Stimulated activated CD8-positive, alpha-beta memory T cell treated with anti-CD3 and anti-CD28 coated beads, Interleukin-15, amount 100 ng/mL, for 48 hours (primary cell): ENCODE measurements around the gene GPC5.

ENCODE experiments used
- DNase-seq, 2 donors: peaks; one replicate each; pipeline ENCODE4 v3.0.0-alpha.2; 2020; ENCODE audit warnings: low read depth in 2 of 2

Gene GPC5

DNA sequence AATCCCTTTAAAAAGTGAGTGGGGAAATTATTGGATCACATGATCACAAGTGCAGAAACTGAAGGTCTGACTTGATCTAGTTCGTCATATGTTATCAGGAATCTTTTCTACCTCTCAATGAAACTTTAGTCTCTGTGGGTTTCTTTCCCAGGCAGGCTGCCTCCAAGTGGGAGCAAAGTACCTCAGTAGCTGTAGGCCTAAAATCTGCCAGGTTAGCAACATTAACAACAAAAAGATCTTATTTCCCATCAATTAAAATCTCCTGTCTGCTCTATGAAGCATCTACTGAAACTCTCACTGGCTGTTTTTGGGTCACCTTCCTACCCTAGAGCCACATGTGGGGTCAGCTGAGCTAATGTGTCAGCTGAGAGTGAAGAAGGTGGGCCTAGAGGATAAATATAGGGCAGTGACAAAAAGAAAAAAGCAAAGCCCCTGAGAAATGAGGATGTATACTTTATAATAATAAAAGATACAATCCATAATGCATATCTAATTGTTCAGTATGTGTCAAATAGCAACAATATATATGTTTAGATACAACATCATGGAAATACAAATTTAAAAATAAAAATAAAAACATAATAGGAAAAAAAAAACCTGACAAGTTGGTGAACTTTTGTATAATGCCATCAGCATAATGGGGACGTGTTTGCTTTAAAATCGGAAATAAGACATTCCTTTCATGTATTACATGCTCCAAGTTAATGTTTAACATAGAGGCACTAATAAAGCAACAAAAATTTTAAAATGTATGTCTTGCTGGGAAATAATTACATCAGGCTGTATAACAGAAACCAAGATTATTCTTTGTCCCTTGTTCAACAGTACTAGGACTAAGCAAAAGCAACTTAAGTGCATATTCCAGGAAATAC, 141.1 kb downstream of the GPC5 start:
- no peak for DNase-seq

DNA sequence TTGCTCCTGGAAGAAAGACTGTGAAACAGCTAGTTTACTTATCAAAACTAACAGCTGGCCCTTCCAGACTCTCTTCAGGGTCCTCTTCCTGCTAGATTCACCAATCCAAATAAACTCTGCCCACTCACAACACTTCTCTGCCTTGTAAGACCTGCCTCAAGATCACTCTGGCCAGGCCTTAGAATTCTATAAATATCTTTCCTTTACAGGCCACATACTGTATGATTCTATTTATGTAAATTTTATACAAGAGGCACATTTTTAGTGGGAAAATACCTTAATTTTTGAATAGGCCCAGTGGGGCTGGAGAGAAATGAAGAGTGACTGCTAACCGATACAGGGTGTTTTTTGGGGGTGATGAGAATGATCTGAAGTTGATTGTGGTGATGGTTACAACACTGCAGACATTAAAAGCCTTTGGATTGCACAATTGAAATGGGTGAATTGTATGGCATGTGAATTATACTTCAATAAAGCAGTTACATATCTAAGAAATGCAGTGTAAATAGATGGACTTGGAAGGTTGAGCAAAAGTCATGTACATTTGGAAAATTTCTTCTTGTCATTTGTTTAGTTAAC, 141.8 kb downstream of the GPC5 start:
- no peak for DNase-seq

DNA sequence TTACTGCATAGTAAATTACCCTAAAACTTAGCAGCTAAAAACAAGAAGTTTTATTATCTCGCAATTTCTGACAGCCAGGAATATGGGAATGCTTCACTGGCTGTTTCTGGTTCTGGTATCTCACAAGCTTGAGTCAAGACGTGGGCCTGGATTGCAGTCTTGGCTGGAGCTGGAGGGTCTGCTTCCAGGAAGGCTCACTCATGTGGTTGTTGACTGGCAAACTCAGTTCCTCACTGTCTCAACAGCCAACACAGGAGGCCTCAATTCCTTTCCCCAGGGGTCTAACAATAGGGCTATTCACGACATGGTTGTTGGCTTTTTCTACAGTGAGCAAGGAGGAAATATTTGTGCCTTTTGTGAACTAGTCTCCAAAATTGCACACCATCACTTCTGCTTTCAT, 146.3 kb downstream of the GPC5 start:
- DNase-seq = no peak

DNA sequence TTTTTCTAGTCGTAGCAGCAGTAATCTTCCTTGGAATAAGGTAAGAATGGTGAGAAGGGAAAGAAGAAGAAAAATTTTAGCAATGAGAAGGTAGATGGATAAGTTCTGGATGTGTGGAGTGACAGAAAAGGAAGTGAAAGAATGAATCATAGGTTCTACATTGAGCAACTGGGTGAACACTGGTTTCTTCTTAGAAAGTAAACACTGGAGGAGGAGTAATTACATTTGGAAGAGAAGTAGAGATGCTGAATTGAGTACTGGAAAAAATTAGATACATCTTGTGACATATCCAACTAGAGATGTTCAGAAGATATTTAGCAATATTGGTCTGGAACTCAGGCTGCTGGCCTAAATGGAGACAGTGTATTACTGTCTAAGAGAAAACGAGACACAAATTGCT, 148.5 kb downstream of the GPC5 start:
- no peak for DNase-seq

DNA sequence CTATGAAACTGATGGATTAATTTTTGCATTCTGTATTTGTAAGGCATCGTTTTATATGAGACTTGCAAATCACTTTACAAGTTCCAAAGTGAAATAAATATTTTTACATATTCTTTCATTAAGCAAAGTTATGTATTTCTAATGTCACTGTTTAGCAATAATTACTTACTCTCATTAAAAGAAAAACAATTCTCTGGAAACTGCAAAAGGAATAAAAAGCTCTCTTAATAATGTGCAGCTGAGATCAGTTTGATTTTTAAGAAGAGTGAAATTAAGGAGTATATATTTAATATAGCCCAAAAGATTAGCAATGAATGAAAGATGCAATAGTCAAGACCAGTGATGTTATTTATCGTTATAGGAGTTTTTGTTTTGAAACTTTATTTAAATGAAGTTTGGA, 155.2 kb downstream of the GPC5 start:
- DNase-seq = no peak

DNA sequence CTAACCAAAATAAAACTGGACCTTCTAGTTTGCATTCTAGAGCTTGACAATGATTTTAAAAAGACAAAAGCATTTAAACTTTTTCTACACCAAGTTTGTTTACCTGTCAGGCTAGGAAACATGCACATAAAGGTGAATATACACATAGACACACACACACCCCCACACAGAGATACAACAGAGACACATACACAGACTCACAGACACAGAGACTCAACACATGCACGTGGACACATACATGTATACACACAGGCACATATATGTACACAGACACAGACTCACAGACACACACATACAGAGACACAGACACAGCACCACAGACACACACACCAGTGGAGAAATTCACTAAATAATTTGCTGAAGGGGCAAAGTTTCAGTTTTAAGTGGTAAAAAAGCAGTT, 155.7 kb downstream of the GPC5 start:
- no peak for DNase-seq

DNA sequence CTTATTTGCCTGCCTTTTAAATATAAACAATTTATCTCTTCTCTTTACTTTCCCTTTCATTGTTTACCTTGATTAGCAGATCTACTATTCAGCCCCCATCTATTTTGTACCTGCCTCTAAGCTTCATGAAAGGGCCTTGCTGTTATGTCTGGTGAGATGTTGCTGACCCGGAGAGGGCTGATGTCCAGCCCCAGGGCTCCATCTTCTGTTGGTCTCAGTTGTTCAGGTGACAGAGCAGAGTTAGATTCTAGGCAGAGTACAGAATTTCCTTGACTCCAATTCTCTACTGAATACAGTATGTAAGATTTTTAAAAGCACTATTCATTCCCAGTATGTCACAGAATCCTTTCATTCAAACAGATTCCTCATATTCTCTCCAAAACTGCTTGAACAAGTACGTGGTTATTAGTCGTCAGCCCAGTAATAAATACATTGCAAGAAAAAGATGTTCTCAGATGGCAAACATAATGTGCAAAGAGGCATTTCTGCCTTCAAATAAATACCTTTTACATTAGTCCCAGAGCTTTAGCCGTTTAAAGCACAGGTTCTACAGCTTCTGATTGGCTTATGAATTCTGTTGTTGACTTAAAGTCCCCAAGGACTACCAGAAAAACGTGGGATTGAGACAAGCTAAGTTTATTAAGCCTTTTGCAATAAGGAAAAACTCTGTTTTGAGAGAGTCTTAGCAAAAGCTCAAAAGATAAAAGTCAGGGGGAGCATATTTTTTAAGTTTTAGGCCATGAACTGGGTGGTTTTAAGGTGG, 159.1 kb downstream of the GPC5 start:
- no peak for DNase-seq

DNA sequence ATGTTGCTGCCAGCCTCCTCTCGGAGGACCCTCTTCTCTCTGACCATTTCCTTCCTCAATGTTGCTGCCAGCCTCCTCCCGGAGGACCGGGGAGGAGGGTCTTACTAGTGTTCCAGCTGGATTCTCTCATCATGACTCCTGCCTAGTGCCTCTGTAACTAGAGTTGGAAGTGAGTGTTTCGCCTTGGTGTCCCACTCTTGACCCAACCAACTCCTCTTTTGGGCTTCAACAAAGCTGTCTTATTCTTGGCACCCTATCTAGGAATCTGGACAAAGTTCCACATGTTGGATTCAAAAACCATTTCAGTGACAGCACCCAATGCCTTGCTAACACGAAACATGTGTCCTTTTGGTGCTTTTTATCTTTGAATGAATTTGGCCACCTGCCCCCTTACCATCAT, 165.4 kb downstream of the GPC5 start:
- DNase-seq = no peak

DNA sequence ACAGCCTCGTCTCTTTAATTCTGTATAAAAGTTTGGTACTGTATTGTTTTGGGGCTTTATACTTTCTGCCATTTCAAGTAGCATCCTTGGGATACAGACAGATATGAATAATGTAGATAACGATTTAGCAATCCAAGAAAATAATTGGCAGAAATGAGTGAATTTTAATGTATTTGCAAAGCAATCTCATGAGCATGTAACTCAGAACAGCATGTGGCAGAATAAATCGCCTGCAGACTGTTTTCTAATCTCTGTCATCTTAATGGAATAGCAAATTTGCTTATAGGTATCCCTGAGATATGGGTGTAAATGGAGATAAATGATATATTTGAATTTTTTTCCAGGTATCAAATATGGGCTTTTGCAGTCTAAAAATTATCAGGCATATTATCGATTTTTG, 166.0 kb downstream of the GPC5 start:
- DNase-seq = no peak

DNA sequence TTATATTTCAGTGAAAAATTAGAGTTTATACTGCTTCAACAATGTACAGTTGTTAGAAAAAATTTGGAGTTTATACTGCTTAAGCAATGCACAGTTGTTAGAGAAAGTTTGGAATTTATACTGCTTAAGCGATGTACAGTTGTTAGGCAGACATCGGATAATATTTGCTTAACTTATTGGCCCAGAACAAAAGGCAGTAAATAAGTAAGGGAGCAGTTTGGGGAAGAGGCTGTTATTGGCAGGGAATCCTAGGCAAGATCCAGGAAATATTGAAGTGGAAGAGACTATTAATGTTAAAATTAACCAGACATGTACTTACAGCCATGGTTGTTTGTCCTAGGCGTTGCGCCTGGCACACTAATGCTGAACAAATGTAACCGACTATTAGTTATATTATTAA, 166.9 kb downstream of the GPC5 start:
- DNase-seq = no peak

DNA sequence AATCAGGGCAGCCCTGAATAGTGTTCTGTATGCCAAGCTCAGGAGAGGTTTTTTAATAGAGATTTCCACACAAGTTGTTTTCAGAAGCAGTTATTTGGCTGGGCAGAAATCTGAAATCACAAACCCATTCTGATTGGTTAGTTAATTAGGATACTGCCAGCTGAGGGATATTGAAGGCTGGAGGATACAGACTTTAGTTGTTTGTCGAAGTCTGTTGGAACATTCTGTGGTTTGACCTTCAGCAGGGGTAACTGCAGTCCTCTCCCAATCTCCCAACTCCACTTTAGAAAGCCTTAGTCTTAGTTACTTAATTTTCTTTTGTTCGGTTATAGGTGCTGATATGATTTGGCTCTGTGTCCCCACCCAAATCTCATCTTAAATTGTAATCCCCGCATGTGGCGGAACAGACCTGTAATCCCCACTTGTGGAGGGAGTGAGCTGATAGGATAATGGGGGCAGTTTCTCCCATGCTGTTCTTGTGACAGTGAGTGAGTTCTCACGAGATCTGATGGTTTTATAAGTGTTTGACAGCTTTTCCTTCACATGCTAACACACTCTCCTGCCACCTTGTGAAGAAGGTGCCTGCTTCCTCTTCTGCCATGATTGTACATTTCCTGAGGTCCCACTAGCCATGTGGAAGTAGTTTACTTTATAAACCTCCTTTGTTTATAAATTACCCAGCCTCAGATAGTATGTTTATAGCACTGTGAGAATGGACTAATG, 169.2 kb downstream of the GPC5 start:
- DNase-seq = no peak

DNA sequence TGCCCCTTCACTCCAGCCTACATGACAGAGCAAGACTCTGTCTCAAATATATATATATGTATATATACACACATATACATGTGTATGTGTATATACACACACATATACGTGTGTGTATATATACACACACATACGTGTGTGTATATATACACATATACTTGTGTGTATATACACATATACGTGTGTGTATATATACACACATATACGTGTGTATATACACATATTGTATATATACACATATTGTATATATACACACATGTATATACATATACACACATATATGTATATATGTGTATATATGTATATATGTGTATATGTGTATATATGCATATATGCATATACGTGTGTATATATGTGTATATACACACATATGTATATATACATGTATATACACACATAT, 173.3 kb downstream of the GPC5 start:
- DNase-seq = no peak

DNA sequence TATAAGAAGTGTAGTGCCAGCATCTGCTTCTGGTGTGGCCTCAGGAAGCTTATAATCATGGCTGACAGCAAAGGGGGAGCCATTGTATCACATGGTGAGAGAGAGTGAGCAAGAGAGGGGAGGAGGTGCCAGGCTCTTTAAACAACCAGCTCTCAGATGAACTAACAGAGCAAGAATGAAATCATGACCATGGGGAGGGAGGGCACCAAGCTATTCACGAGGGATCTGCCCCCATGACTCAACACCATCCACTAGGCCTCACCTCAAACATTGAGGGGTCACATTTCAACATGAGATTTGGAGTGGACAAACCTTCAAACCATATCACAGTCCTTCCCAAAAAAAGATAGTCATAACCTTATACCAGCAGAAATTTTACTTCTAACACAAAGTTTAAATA, 174.0 kb downstream of the GPC5 start:
- DNase-seq = no peak

DNA sequence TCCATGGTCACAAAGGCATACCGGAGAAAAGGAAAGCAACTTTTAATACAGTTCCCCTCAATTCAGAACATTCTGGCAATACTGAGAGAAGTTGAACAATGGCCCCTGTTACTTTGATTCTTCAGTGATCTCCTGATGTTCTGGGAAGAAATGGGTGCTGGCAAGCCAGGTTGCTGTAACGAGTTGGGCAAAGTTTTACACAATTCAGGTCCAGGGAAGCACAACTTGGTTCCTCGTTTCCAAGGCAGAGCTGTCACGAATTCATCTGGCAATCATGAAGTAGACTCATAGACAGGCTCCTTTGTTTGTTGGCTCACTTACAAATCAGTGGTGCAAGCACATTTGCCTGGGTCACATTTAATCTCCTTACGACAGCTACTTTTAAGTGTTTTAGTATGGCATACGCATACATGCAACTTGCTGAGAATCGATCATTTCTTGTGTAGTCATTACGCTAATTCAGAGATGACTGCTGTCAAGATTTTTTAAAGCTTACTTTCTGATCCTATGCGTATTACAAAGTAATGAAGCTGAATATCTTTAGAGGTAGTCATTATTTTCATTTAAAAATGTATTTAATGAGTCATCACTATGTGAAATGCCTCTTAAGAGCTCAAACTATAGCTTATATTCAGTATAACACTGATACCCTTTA, 174.7 kb downstream of the GPC5 start:
- DNase-seq = no peak

DNA sequence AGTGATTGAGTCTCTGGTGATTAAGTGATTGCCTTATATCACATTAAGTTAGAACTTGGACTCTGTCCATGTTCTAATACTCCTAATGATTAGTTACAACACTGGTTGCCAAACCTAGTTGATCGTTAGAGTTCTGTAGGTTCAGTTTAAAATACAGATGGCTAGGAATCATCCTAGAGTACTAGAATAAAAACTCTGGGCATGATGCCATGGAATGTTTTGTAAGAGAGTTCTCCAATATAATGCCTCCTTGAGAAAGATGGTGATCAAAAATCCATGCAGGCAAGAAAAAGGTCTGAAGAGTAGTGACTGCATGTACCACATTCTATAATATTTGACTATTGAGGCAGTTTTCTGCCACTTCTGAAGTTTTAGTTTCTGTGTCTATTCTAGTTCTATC, 176.3 kb downstream of the GPC5 start:
- DNase-seq = no peak

DNA sequence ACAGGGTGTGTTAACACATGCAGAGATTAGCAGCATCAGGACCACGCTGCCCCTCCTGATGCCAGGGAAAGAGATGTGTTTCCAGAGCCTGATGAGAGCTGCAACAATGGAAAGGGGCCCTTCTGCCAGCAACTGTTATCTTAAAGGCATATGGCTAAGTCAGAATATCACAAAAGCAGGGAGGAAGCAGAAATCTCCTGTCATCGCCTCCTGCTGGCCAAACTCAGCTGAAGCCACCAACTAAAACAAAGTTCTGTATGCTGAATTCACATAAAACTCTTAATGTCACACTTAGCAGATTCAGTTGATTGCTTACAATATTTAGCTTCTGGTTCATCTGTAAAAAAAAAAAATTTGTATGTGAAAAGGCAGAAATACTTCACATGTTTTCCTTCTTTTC, 178.2 kb downstream of the GPC5 start:
- DNase-seq = no peak

DNA sequence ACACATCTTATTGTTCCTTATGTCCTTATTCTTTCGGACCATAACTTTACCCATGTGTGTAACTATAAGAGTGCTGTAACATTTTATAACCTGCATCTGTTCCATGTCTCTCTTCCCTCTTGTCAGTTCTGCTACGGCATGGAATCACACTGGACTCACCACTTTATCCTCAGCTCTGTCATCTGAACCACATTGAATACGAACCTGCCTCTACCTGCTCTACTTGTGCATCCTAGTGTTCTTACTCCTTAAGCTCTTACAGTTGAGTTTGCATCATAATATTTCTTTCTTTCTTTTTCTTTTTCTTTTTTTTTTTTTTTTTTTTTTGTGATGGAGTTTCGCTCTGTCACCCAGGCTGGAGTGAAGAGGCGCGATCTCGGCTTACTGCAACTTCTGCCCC, 180.9 kb downstream of the GPC5 start:
- no peak for DNase-seq

DNA sequence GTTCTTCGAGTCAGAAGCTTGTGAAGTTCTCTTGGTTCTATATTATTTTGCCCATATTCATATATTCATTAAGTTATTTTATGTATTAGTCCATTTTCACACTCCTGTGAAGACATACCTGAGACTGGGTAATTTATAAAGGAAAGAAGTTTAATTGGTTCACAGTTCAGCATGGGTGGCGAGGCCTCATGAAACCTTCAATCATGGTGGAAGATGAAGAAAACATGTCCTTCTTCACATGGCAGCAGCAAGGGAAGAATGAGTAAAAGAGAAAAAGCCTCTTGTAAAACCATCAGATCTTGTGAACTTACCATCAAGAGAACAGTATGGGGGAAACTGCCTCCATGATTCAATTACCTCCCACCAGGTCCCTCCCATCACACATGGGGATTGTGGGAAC, 182.3 kb downstream of the GPC5 start:
- no peak for DNase-seq

DNA sequence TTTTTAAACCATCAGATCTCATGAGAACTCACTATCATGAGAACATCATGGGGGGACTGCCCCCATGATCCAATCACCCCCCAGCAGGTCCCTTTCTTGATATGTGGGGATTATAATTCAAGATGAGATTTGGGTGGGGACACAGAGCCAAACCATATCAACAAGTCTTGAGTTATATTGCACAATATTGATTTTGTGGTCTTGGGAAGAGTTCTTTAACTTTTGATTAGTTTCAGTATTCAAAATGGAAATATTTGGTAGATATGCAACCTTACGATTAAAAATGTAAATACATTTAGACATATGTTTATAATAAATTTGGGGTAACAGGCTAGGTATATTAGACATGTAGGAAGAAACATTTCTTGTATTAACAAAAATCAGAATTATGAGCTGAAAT, 188.2 kb downstream of the GPC5 start:
- no peak for DNase-seq

DNA sequence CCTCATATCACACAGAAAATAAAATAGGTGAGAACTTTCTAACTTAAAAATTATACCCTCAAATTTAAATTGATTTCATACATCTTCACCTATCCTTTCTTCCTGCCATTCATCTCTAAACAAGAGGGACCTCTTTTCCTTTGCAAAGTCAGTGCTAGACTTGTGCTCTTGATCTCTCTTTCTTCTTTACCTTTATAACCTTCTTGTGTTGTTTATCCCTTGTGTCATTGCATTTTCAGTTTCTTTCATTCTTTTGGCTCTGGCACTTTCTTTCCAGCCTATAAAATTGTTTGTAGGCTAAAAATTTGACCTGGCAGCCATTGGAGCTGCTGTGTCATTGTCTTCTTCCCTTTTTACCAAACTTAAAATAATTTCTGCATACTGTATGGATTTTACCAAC, 190.1 kb downstream of the GPC5 start:
- DNase-seq = no peak

DNA sequence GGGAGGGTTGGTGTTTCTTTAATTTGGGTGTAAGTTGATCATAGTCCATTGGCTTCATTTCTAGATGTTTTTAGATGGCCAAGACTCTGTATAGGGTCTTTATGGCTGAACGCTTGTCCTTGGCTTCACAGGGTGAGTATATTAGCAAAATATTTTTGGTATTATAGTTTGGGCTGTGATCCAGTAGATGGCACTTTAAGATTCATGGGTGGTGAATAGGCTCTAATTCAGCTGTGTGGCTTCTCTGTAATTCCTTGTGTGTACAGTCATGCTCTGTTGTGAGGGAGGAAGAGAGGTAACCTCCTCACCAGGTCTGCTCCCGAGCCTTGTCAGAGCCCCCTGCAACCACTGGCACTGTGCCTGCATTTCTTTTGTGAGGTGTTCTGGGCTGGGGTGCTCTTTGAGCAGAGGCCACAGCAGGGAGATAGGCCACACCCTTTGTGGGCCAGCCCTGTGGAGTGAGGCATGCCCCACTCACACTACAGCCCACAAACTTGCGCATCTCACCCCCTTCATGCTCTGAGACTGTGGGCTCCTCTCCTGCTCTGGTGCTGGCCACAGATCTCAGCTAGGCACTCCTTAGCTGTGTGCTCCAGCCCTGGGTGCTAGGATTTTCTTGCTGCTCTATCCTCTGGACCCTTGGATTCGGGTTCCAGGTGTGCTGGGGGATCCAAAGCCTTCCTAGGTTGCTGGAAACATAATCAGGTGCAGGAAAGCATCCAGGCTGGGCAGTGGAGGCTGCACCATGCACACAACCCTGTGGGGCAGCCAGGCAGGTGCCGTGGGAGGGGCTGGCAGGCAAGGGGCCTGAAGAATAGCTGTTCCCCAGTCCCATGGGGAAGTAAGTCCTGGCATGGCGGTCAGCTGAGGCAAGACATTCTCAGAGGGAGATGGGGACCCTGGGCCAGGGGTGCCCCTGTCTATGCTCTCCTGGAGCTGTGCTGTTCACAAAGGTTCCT, 193.9 kb downstream of the GPC5 start:
- no peak for DNase-seq
